SJCRH30 (cell line): ENCODE results near the gene SMARCD3. TPM values are rescaled to one million over a fixed set of nuclear protein-coding genes. Genes with fewer than 3 reads are reported as not detected.
A peak's percentile ranks its signal among the peaks of the same experiment; 100 is the strongest.

Experiments used
- DNase-seq, 2 experiments: peaks; one replicate each; pipeline ENCODE4 v3.0.0-alpha.2; 2015 to 2020
- H3K27ac ChIP-seq: fragments of 250-450 bp; sonication (Bioruptor Pico); 2 replicates; pipeline ENCODE4 v1.5.1; 2020; ENCODE audit warnings: mild to moderate bottlenecking, moderate library complexity
- H3K27me3 ChIP-seq: fragments of 250-450 bp; sonication (Bioruptor Pico); 2 replicates; pipeline ENCODE4 v1.5.1; 2020; ENCODE audit warnings: mild to moderate bottlenecking, moderate library complexity
- H3K36me3 ChIP-seq: fragments of 250-450 bp; sonication (Bioruptor Pico); 2 replicates; pipeline ENCODE4 v1.5.1; 2020; ENCODE audit warnings: mild to moderate bottlenecking, moderate library complexity
- H3K4me1 ChIP-seq: fragments of 250-450 bp; sonication (Bioruptor Pico); 2 replicates; pipeline ENCODE4 v1.5.1; 2020; ENCODE audit warnings: mild to moderate bottlenecking, moderate library complexity
- H3K4me3 ChIP-seq: fragments of 250-450 bp; sonication (Bioruptor Pico); 2 replicates; pipeline ENCODE4 v1.5.1; 2020; ENCODE audit warnings: mild to moderate bottlenecking, moderate library complexity
- H3K9me3 ChIP-seq: fragments of 250-450 bp; sonication (Bioruptor Pico); replicated peaks from 2 replicates; pipeline ENCODE4 v1.5.1; 2020; ENCODE audit warnings: mild to moderate bottlenecking, moderate library complexity
- total RNA-seq: library from RNA; depleted of rRNA; stranded (reverse); fragments of >200 nt; shearing (Covaris generic); gene quantifications from 2 replicates; pipeline ENCODE4 v1.2.3, GENCODE V29; 2014

Gene SMARCD3
- total RNA-seq, 1 experiment from 2014 or later: 106 TPM

GRCh38 chr7:151228024-151228866 is 20.2 kb downstream of the SMARCD3 start:
- H3K36me3 ChIP-seq: peaks cover 22% of the 10 kb centered on the region
- peak overlapping the region; percentile 65 for H3K4me3 ChIP-seq
- no peaks in the 10 kb centered on the region for H3K27me3 ChIP-seq
- no peak overlapping the region for H3K27ac ChIP-seq
- DNase-seq: no peak
- peaks cover 12% of the 10 kb centered on the region; the same call in 1 of the 2 replicates for H3K4me1 ChIP-seq
- no peaks in the 10 kb centered on the region for H3K9me3 ChIP-seq

- peak within 1 kb of the TSS; percentile 65 for H3K4me3 ChIP-seq
- H3K27ac ChIP-seq: peak within 1 kb of the TSS; percentile 35; the same call in 1 of the 2 replicates
- peak; percentile 99 for DNase-seq
- no peaks in the 10 kb centered on the region for H3K9me3 ChIP-seq
- no peaks in the 10 kb centered on the region for H3K27me3 ChIP-seq
- H3K4me1 ChIP-seq: peaks cover 12% of the 10 kb centered on the region; the same call in 1 of the 2 replicates
- peaks cover 33% of the 10 kb centered on the region for H3K36me3 ChIP-seq
Observed at GRCh38 chr7:151226875-151227782, 21.4 kb downstream of the SMARCD3 start, which contains the start of gene ABCF2. TSS of gene ABCF2 (minus strand) at chr7:151227205. CDS start at chr7:151226458, 747 bp downstream.

- Histone ChIP-seq H3K27ac (peak overlapping the region; percentile 9; the same call in 1 of the 2 replicates), H3K36me3 (peaks cover 40% of the 10 kb centered on the region), H3K4me1 (peaks cover 12% of the 10 kb centered on the region; the same call in 1 of the 2 replicates), H3K9me3 (no peaks in the 10 kb centered on the region), H3K4me3 (peak overlapping the region; percentile 65), H3K27me3 (no peaks in the 10 kb centered on the region)
- DNase-seq: no peak
Observed at GRCh38 chr7:151226560-151226874, 22.0 kb downstream of the SMARCD3 start.

- Histone ChIP-seq H3K27ac (no peak overlapping the region), H3K4me3 (peak overlapping the region; percentile 65), H3K36me3 (peaks cover 42% of the 10 kb centered on the region), H3K27me3 (no peaks in the 10 kb centered on the region), H3K4me1 (peaks cover 12% of the 10 kb centered on the region; the same call in 1 of the 2 replicates), H3K9me3 (no peaks in the 10 kb centered on the region)
- no peak for DNase-seq
Observed at GRCh38 chr7:151225948-151226510, 22.5 kb downstream of the SMARCD3 start.

DNA sequence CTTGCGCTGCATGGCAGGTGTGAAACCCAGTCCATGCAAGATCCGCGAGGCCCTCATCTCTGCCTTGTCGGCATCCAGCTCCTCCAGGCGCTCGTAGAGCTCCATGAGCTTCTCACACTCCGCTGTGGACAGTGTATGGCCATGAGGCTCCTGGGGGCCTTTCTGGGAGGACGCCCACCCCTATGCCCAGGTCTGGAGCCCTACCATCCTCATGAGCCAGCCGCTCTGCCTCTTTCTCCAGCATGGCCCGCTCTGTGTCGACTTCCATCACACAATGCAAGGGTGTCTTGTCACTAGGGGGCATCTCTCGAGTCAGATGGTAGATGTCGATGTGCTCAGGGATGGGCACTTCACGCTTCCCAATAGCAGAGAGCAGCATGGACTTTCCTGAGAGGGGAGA is 24.8 kb downstream of the SMARCD3 start:
- Histone ChIP-seq H3K9me3 (no peaks in the 10 kb centered on the region), H3K4me1 (peaks cover 12% of the 10 kb centered on the region; the same call in 1 of the 2 replicates), H3K27ac (no peak overlapping the region), H3K27me3 (no peaks in the 10 kb centered on the region), H3K4me3 (no peak overlapping the region), H3K36me3 (peaks cover 59% of the 10 kb centered on the region)
- no peak for DNase-seq

- H3K27me3 ChIP-seq: no peaks in the 10 kb centered on the region
- H3K27ac ChIP-seq: no peak overlapping the region
- no peak for DNase-seq
- no peaks in the 10 kb centered on the region for H3K4me1 ChIP-seq
- peaks cover 77% of the 10 kb centered on the region for H3K36me3 ChIP-seq
- no peaks in the 10 kb centered on the region for H3K9me3 ChIP-seq
- H3K4me3 ChIP-seq: no peak overlapping the region
Observed at GRCh38 chr7:151218170-151218569, 30.3 kb downstream of the SMARCD3 start.

GRCh38 chr7:151215396-151215795 is 33.1 kb downstream of the SMARCD3 start:
- no peaks in the 10 kb centered on the region for H3K9me3 ChIP-seq
- no peak overlapping the region for H3K4me3 ChIP-seq
- H3K36me3 ChIP-seq: peaks cover 59% of the 10 kb centered on the region
- no peaks in the 10 kb centered on the region for H3K4me1 ChIP-seq
- no peaks in the 10 kb centered on the region for H3K27me3 ChIP-seq
- no peak for DNase-seq
- no peak overlapping the region for H3K27ac ChIP-seq

DNA sequence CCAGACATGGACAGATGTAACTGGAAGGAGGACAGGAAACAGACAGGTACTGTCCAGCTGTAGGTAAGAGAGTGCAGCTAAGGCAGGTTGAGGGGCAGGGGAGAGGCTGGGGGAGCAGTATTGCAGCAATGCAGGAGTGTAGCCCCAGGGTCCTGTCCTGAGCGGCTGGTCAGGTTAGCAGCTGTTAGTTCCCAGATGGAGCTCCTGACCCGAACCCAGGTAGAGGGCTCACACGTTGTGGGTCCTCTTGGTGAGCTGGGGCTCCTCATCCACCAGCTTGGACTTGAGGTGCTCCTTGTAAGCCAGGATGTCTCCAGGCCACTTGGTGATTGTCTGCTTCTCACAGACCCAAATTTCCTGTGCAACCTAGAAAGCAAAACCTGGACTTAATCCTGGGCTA is 34.7 kb downstream of the SMARCD3 start:
- Histone ChIP-seq H3K9me3 (no peaks in the 10 kb centered on the region), H3K4me1 (no peaks in the 10 kb centered on the region), H3K27me3 (no peaks in the 10 kb centered on the region), H3K36me3 (peaks cover 50% of the 10 kb centered on the region), H3K4me3 (no peak overlapping the region), H3K27ac (no peak overlapping the region)
- DNase-seq: no peak

DNA sequence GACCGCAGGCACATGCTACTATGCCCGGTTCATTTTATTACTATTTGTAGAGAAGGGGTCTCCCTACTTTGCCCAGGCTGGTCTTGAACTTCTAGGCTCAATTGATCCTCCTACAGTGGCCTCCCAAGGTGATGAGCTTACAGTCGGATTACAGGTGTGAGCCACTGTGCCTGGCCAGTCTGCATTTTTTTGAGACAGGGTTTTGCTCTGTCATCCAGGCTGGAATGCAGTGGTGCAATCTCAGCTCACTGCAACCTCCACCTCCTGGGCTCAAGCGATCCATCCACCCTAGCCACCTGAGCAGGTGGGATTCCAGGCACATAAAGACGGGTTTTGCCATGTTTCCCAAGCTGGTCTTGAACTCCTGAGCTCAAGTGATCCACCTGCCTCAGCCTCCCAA is 35.9 kb downstream of the SMARCD3 start:
- H3K4me3 ChIP-seq: no peak overlapping the region

GRCh38 chr7:151211155-151211772 is 37.2 kb downstream of the SMARCD3 start:
- no peak overlapping the region for H3K4me3 ChIP-seq
- H3K4me1 ChIP-seq: no peaks in the 10 kb centered on the region
- peaks cover 7% of the 10 kb centered on the region for H3K27me3 ChIP-seq
- H3K27ac ChIP-seq: no peak overlapping the region
- no peaks in the 10 kb centered on the region for H3K9me3 ChIP-seq
- peaks cover 33% of the 10 kb centered on the region for H3K36me3 ChIP-seq
- DNase-seq: no peak

More for the DNA sequence above, 35.9 kb downstream of the SMARCD3 start:
- no peak for DNase-seq
- H3K9me3 ChIP-seq: no peaks in the 10 kb centered on the region
- H3K27me3 ChIP-seq: peaks cover 4% of the 10 kb centered on the region
- H3K27ac ChIP-seq: no peak overlapping the region
- H3K4me1 ChIP-seq: no peaks in the 10 kb centered on the region
- H3K36me3 ChIP-seq: peaks cover 39% of the 10 kb centered on the region

- Histone ChIP-seq H3K27ac (no peak within 1 kb of the TSS), H3K4me3 (no peak within 1 kb of the TSS), H3K4me1 (no peaks in the 10 kb centered on the region), H3K36me3 (peaks cover 23% of the 10 kb centered on the region), H3K9me3 (no peaks in the 10 kb centered on the region), H3K27me3 (peaks cover 9% of the 10 kb centered on the region)
- DNase-seq: no peak
Observed at GRCh38 chr7:151210087-151210854, 38.2 kb downstream of the SMARCD3 start, which contains the start of gene H2BK1. TSS of gene H2BK1 (minus strand) at chr7:151210488. CDS start at chr7:151210318, 170 bp downstream.

- H3K27ac ChIP-seq: no peak overlapping the region
- peaks cover 12% of the 10 kb centered on the region for H3K27me3 ChIP-seq
- no peaks in the 10 kb centered on the region for H3K4me1 ChIP-seq
- H3K9me3 ChIP-seq: no peaks in the 10 kb centered on the region
- no peak for DNase-seq
- H3K4me3 ChIP-seq: no peak overlapping the region
- H3K36me3 ChIP-seq: peaks cover 16% of the 10 kb centered on the region
Observed at GRCh38 chr7:151209588-151209987, 38.9 kb downstream of the SMARCD3 start.

DNA sequence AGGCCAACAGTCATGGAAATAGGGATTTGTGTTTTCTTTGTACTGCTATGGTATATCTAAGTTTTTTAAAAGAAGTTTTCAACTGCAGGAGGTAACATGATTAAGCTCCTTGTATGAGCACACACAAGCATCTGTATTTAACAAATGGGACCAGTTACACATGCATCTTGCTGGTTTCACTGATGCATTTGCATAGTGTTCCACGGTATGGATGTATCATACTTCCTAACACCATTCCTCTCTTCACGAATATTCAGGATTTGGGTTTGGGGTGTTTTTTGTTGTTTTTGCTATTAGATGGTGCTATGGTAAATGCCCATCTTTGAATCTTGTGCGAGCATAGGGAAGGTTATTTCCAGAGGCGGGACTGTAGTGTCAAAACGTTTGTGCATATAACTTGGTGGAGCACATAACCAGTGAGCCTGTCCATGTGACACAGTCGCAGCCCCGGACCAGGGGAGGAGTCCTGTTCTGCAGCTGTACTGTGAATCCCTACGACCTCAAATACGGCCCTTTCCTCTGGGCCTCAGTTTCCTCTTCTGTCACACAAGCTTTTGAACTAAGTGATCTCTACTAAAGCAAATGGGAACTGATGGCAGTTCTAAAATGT is 40.1 kb downstream of the SMARCD3 start:
- Histone ChIP-seq H3K4me3 (no peak overlapping the region), H3K27me3 (peaks cover 12% of the 10 kb centered on the region), H3K36me3 (peaks cover 10% of the 10 kb centered on the region; the same call in 1 of the 2 replicates), H3K4me1 (no peaks in the 10 kb centered on the region), H3K9me3 (no peaks in the 10 kb centered on the region), H3K27ac (no peak overlapping the region)
- no peak for DNase-seq
